GM19467 (cell line): ENCODE results near the gene SETD6.
A peak's percentile ranks its signal among the peaks of the same experiment; 100 is the strongest.

Experiments
- ATAC-seq: cut with Tn5 transposase; IDR thresholded peaks from one replicate; pipeline ENCODE4 v1.9.1; 2021; ENCODE audit warnings: mild to moderate bottlenecking, moderate library complexity; ENCODE audit not compliant: unreplicated experiment

Gene SETD6

DNA sequence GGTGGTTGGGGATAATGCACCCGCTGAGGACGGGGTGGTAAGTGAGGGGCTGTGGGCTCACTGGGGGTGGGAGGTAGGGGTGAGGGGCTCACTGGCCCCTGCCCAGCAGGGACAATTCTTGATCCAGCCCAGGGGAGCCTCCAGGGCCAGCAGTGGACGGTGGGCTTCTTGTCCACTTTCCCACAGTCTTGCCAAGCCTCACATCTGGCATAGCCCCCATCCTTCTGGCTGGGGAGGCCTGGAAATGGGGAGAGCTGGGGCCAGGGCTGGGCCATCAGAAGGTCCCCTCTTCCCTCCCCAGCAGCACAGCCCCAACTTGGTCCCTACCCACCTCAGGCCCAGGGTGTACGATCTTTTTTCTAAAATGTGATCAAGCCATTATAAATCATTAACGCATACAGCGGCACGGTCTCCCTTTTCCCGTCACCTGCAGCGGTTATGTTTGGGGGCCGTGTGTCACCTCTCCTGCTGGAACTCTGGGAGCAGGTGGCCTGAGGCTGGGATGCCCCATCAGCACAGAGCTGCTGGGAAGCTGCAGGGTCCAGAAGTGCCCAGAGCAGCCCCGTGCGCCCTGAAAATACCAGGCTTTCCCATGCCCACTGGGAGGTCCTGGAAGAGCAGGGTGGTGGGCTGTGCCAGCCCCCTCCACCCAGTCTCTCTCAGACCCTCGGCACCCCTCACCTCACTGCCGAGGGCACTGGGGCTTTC is 7.2 kb upstream of the SETD6 start:
- no peak for ATAC-seq

DNA sequence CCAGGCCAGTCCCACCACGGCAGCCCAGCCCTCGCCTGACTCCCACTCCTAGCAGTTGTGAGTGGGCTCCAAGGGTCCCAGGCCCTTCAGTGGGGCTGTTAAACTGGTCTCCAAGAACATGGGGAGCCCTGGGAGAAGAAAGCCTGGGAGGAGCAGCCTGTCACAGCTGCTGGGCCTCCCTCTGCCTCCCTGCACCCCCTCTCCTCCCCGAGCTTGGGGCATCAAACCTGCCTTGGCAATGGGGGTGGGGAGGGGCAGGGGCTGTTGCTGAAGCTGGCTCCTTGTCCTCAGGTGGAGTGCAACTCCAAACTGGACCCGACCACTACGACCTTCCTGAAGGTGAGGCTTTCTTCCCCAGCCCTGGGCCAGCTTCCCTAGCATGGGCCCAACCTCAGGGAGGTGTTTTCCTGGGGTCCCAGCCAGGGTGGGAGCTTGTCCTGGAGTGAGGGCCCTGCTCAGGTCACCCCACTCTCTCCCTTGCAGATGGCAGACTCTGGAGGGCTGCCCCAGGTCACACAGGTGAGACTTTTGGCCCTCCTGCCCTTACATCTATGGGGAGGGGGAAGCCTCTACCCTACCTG is 6.6 kb upstream of the SETD6 start:
- no peak for ATAC-seq

DNA sequence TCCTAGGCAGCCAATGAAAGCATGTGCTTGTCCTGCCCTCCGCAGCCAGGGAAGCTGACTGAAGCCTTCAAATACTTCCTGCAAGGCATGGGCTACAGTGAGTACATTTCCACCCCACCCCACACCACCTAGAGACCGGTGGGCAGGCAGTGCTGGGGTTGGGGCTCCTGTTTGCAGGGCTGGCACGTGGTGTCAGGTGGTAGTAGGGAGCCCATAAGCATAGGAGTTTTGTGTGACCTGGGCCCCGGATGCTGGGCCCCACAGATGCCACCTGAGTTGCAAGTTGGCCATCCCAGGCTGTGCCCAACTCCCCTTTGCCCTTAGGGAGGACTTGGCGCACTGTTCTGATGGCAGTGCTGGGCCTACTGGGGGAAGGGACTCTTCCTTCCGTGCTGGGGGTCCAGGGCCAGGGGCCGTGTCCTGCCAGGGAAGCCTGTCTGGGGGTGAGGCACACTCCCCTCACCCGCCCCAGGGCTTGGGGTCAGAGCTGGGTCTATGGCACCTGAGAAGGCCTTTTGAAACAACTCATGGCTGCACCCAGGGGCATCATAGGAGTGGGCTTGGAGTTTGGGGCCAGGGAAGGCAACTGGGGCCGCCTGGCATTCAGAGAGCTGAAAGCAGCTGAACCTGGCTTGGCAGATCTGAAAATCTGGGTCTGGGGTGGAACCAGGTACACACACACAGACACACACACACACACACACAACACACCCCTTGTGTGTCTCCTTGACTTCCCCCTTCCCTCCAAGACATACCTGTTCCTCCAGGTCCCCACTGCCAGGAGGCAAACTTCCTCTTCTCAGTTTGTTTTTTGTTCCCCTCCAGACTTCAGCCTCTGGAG is 5.8 kb upstream of the SETD6 start:
- ATAC-seq = no peak

DNA sequence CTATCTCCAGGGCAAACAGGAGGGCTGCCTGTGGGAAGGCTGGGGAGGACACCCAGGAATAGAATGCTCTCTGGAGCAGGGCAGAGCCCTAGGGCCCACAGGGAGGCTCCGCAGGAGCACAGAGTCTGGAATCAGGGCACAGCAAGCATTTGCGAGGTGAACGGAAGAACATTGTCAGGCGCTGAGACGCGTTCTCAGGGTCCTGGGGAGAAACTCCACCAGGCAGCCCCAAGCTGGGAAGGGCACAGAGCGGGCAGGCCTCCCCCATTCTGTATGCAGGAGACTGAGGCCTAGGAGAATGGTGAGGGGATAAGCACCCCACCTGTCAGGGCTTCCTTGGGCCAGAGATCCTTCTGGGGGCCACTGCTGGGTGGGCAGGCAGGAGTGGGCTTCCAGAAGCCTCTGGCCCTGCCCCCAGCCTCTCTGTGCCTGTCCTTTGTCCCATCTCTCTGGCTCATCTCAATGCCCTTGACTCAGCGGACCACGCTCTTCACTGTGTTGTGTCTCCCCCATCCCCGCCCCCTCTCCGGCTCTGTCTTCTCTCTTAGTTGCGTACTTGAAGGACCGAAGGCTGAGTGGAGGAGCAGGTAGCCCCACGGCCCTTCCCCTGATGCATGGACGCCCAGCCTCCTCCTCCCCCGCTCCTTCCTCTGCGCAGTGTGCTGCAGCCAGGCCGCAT is 5.1 kb upstream of the SETD6 start:
- ATAC-seq = no peak

DNA sequence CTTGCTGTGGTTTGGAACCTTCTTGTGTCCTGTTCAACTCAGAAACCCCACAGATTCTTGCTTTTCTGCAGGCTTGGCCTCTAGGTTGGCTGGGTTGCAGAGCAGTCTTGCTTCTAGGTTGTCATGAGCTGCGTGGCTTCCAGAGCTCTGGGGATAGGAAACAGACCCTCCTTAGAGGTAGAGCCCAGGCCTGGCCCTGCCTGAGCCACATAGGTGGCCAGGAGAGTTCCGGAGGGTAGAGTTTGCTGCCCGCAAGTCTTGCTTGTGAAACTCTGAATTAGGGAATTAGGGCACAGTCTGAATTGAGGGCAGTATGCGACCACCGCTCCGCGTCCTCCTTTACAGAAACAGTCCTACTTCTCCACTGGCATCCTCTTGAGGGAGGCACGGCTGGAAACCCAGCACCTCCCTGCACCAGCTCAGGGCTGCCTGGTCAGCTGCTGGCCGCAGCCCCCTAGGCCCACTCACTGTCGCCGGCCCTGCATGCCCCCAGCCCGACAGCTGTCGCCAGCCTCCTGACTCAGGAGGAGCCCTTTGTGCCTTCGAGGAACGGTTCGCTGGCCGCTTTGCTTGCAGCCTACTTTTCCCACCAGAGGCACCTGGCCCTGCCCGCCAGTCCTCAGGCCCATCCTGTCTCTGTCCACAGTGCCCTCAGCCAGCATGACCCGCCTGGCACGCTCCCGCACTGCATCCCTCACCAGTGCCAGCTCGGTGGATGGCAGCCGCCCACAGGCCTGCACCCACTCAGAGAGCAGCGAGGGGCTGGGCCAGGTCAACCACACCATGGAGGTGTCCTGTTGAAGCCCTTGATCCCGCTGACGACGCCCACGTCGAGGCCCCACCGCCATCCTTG is 4.3 kb upstream of the SETD6 start:
- no peak for ATAC-seq

- ATAC-seq = no peak
Observed at GRCh38 chr16:58511933-58512815, 3.1 kb upstream of the SETD6 start.

DNA sequence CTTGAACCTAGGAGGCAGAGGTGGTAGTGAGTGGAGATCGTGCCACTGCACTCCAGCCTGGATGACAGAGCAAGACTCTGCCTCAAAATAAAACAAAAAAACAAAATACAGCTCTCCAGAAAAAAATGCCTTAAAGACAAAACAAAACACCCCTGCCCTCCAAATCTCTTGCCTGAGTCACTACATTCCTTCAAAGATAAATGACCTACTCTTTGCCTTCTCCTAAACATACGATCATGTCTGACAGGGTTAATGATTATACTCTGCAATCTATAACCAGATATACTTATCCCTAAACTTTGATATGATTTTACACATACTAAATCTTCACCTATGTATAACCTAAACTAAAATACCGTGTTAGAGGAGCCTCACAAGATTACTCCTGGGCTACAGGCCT is 1.4 kb upstream of the SETD6 start:
- no peak for ATAC-seq

DNA sequence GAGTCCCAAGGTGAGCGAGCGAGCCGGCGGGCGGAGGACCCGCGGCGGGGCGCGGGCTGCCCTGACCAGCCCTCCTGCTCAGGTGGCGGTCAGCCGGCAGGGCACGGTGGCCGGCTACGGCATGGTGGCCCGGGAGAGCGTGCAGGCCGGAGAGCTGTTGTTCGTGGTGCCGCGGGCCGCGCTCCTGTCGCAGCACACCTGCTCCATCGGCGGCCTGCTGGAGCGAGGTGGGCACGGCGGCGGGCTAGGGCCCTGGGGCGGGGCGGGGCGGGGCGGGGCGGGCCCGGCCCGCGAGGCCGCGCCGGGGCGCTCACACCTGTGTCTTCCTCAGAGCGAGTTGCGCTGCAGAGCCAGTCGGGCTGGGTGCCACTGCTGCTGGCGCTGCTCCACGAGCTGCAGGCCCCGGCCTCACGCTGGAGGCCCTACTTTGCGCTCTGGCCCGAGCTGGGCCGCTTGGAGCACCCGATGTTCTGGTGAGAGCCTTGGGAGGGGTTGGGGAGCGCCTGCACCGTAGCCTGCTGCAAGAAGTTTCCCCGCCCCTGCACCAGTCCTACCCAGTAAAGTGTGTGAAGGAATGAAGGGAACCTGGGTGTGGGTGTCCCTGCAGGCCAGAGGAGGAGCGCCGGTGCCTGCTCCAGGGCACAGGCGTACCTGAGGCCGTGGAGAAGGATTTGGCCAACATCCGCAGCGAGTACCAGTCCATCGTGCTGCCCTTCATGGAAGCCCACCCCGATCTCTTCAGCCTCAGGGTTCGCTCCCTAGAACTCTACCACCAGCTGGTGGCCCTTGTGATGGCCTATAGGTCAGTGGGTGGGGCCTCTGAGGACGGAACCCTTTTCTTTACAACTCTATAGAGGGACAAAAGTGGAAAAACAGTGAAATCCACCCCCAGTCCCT is 802 bp downstream of the SETD6 start:
- ATAC-seq = peak; percentile 39

DNA sequence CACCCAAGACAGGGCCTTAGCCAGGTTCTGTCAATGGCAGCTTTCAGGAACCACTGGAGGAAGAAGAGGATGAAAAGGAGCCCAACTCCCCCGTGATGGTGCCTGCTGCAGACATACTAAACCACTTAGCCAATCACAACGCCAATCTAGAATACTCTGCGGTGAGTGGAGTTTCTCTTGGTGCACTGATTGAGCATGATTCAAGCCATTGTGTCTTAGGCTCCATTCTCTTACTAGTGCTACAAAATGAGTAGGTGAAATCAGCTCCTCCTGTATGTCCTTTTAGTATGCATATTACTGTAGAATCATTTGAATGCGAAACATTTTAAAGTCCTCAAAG is 1.4 kb downstream of the SETD6 start:
- no peak for ATAC-seq

DNA sequence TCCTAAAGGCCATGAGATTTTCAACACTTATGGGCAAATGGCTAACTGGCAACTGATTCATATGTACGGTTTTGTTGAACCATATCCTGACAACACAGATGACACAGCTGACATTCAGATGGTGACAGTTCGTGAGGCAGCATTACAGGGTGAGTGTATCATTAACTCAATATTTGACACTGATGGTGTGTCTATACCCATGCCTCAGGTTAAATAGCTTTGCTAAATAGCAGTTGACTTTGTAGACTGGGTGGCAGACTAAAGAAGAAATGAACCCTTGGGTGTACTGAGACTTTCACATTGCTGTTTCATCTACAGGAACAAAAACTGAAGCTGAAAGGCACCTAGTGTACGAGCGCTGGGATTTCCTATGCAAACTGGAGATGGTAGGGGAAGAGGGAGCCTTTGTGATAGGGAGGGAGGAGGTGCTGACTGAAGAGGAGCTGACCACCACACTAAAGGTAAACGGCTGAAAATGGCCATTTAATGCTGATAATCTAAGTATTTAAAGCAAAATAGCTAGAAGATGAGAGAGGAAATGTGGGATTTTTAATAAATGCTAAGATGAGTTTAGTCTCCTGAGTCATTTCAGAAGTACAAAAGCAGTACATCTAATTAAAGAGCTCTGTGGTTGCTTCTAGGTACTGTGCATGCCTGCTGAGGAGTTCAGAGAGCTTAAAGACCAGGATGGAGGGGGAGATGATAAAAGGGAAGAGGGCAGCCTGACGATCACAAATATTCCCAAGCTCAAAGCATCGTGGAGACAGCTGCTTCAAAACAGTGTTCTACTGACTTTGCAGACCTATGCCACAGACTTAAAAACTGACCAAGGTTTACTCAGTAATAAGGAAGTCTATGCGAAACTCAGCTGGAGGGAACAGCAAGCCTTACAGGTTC is 3.0 kb downstream of the SETD6 start:
- ATAC-seq = no peak

DNA sequence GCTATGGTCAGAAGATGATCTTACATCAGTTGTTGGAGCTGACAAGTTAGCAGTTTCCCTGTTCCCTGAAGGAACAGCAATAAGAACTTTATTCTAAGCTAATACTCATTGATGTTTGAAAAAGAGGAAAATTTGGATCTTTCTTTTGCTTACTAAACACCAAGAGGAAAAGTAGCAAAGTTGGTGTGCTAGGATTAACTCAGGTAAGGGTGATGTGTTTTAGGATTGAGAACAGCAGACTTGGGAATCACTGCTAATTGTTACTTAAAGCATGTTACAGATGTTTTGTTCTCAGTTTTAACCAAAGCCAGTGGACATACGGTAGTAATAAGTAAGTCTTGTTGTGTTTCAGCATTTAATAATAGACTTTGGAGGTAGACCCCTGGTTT is 3.7 kb downstream of the SETD6 start:
- no peak for ATAC-seq

- ATAC-seq = no peak
Observed at GRCh38 chr16:58519707-58520106, 4.4 kb downstream of the SETD6 start.

GRCh38 chr16:58530179-58530578 is 14.9 kb downstream of the SETD6 start:
- no peak for ATAC-seq

DNA sequence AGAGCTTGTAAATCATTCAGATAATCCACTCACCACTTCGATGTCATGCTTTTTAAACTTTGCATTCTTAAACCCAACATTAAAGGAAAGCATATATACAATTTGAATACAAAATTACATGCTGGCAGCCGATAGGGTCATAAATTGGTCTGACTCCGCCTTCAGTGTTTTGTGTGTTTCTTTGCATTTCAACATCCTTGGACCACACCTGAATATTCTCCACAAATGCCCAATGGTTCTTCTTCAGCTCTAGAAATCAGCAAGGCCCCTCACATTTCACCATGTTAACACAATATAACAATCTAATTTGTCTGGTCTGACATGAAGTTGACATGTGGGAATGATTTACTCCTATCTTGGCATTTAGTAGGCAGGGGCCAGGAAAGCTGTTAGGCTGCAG is 17.1 kb downstream of the SETD6 start:
- ATAC-seq = no peak

GRCh38 chr16:58533751-58534470 is 18.6 kb downstream of the SETD6 start:
- no peak for ATAC-seq

GRCh38 chr16:58535100-58535499 is 19.8 kb downstream of the SETD6 start:
- no peak for ATAC-seq

DNA sequence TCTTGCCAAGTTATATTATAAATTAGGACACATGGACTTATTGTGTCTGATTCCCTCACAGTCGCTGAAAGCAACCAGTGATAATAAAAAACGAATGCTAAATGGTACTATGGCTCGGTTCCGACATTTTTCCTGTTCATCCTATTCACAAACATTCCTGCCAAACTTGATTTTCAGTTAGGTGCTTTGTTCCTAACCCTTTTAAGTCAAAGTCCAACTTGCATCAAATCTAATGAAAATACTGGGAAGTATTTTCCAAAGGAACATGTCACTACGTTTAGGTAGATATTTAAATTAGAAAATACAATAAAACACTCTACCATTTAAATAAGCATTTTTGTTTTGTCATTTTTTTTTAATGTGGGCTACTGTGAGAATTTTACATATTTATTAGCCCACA is 21.0 kb downstream of the SETD6 start:
- no peak for ATAC-seq
